Glutamatergic neuron (in vitro differentiated cells): Measurements from ENCODE around the gene MCM5. TPM values are rescaled to one million over a fixed set of nuclear protein-coding genes. Genes with fewer than 3 reads are reported as not detected.
"Not testable (repeated sequence)": the region's sequence is repeated elsewhere in the genome, so short reads cannot be mapped to it uniquely, and the experiment has no call there.

Experiments used
- DNase-seq: peaks from one replicate; pipeline ENCODE4 v3.0.0; 2022
- H3K27ac Mint-ChIP-seq: one replicate; pipeline ENCODE4 v1.8.0; 2020; ENCODE audit warnings: mild to moderate bottlenecking, mixed read lengths, inconsistent platforms; ENCODE audit not compliant: unreplicated experiment
- H3K27me3 Mint-ChIP-seq: one replicate; pipeline ENCODE4 v1.8.0; 2020; ENCODE audit warnings: mild to moderate bottlenecking, moderate library complexity, mixed read lengths, inconsistent platforms; ENCODE audit not compliant: unreplicated experiment
- H3K36me3 Mint-ChIP-seq: one replicate; pipeline ENCODE4 v1.8.0; 2020; ENCODE audit warnings: mild to moderate bottlenecking, mixed read lengths, inconsistent platforms; ENCODE audit not compliant: unreplicated experiment
- H3K4me1 Mint-ChIP-seq: one replicate; pipeline ENCODE4 v1.8.0; 2020; ENCODE audit warnings: mild to moderate bottlenecking, low read depth, mixed read lengths, inconsistent platforms; ENCODE audit not compliant: unreplicated experiment
- H3K4me3 Mint-ChIP-seq: one replicate; pipeline ENCODE4 v1.8.0; 2020; ENCODE audit warnings: mild to moderate bottlenecking, mixed read lengths, inconsistent platforms; ENCODE audit not compliant: unreplicated experiment
- H3K9me3 Mint-ChIP-seq: one replicate; pipeline ENCODE4 v1.8.0; 2020; ENCODE audit warnings: mild to moderate bottlenecking, moderate library complexity, mixed read lengths, inconsistent platforms; ENCODE audit not compliant: unreplicated experiment
- CTCF ChIP-seq: fragments of 200-600 bp; sonication (generic); IDR thresholded peaks from one replicate; pipeline ENCODE4 v1.5.0; 2021; ENCODE audit not compliant: partially characterized antibody, unreplicated experiment
- total RNA-seq: library from RNA; stranded (reverse); fragmentation: NEBNext Ultra II Directional; extraction: Animal tissue kit (Norgen Biotek cat#: 25700); gene quantifications from one replicate; pipeline ENCODE4 v1.2.1, GENCODE V29; 2021; ENCODE audit not compliant: unreplicated experiment

MCM5 gene
- total RNA-seq, 1 donor from 2014 or later = 28.3 TPM

GRCh38 chr22:35363566-35364086, 36.3 kb upstream of the MCM5 start:
- no peak overlapping the region for H3K27ac Mint-ChIP-seq
- H3K27me3 Mint-ChIP-seq = peaks cover 2% of the 10 kb centered on the region
- H3K4me1 Mint-ChIP-seq = no peaks in the 10 kb centered on the region
- H3K4me3 Mint-ChIP-seq = no peak overlapping the region
- no peaks in the 10 kb centered on the region for H3K9me3 Mint-ChIP-seq
- TF ChIP-seq CTCF = no peak
- H3K36me3 Mint-ChIP-seq = no peaks in the 10 kb centered on the region
- DNase-seq = no peak

GRCh38 chr22:35364230-35364629, 35.7 kb upstream of the MCM5 start:
- H3K27me3 Mint-ChIP-seq, H3K27ac Mint-ChIP-seq, H3K9me3 Mint-ChIP-seq, DNase-seq, H3K36me3 Mint-ChIP-seq, H3K4me1 Mint-ChIP-seq, H3K4me3 Mint-ChIP-seq: not testable (repeated sequence)

GRCh38 chr22:35367331-35367886, 32.5 kb upstream of the MCM5 start:
- Mint-ChIP-seq H3K4me1 (peaks cover 2% of the 10 kb centered on the region), H3K27ac (no peak overlapping the region), H3K27me3 (peaks cover 9% of the 10 kb centered on the region), H3K9me3 (peaks cover 8% of the 10 kb centered on the region), H3K36me3 (no peaks in the 10 kb centered on the region), H3K4me3 (no peak overlapping the region)
- DNase-seq = no peak
- no peak for TF ChIP-seq CTCF

GRCh38 chr22:35368386-35368785, 31.6 kb upstream of the MCM5 start:
- Mint-ChIP-seq H3K27ac (no peak overlapping the region), H3K27me3 (peaks cover 9% of the 10 kb centered on the region), H3K9me3 (peaks cover 8% of the 10 kb centered on the region), H3K36me3 (no peaks in the 10 kb centered on the region), H3K4me3 (no peak overlapping the region), H3K4me1 (peaks cover 2% of the 10 kb centered on the region)
- no peak for DNase-seq
- no peak for TF ChIP-seq CTCF

GRCh38 chr22:35369996-35370395, 29.9 kb upstream of the MCM5 start:
- Mint-ChIP-seq H3K27ac (no peak overlapping the region), H3K4me1 (peaks cover 2% of the 10 kb centered on the region), H3K36me3 (no peaks in the 10 kb centered on the region), H3K9me3 (peaks cover 8% of the 10 kb centered on the region), H3K4me3 (no peak overlapping the region), H3K27me3 (peaks cover 9% of the 10 kb centered on the region)
- no peak for TF ChIP-seq CTCF
- DNase-seq = no peak
